ENCODE measurements around the gene DUSP5. TPM values are rescaled to one million over a fixed set of nuclear protein-coding genes. Genes with fewer than 3 reads are reported as not detected.

DUSP5 gene
- total RNA-seq, 6 experiments from 2014 or later = 31.9 to 58.2 (median 35.0) TPM

GRCh38 chr10:110510730-110511129, 13.0 kb downstream of the DUSP5 start:
- TF ChIP-seq CTCF (IDR thresholded peaks at IDR 0.05) = no peak

GRCh38 chr10:110511734-110512449, 14.2 kb downstream of the DUSP5 start:
- peak overlapping the region; percentile 46; the same call in 1 of the 2 replicates for H3K4me3 Mint-ChIP-seq
- DNase-seq = no peak
- peaks cover 34% of the 10 kb centered on the region for H3K27me3 Mint-ChIP-seq (ENCODE audit: insufficient read depth)
- H3K36me3 Mint-ChIP-seq (ENCODE audit: low read depth) = peaks cover 73% of the 10 kb centered on the region
- H3K27ac Mint-ChIP-seq = peak overlapping the region; percentile 80
- no peak for TF ChIP-seq CTCF (IDR thresholded peaks at IDR 0.05)
- no peaks in the 10 kb centered on the region for H3K9me3 Mint-ChIP-seq
- peaks cover 71% of the 10 kb centered on the region for H3K4me1 Mint-ChIP-seq (ENCODE audit: low read depth)

More at GRCh38 chr10:110510730-110511129, 13.0 kb downstream of the DUSP5 start:
- Mint-ChIP-seq H3K4me1 (ENCODE audit: low read depth) (peaks cover 82% of the 10 kb centered on the region), H3K4me3 (peak overlapping the region; percentile 53; the same call in 1 of the 2 replicates), H3K36me3 (ENCODE audit: low read depth) (peaks cover 85% of the 10 kb centered on the region), H3K9me3 (no peaks in the 10 kb centered on the region), H3K27me3 (ENCODE audit: insufficient read depth) (peaks cover 39% of the 10 kb centered on the region), H3K27ac (peak overlapping the region; percentile 80)
- DNase-seq = no peak

GRCh38 chr10:110512461-110513187, 14.9 kb downstream of the DUSP5 start:
- H3K4me1 Mint-ChIP-seq (ENCODE audit: low read depth) = peaks cover 64% of the 10 kb centered on the region
- peaks cover 67% of the 10 kb centered on the region for H3K36me3 Mint-ChIP-seq (ENCODE audit: low read depth)
- H3K9me3 Mint-ChIP-seq = no peaks in the 10 kb centered on the region
- peak; percentile 89 for DNase-seq
- H3K4me3 Mint-ChIP-seq = peak overlapping the region; percentile 46; the same call in 1 of the 2 replicates
- H3K27ac Mint-ChIP-seq = peak overlapping the region; percentile 80
- TF ChIP-seq CTCF (IDR thresholded peaks at IDR 0.05) = no peak
- H3K27me3 Mint-ChIP-seq (ENCODE audit: insufficient read depth) = peaks cover 31% of the 10 kb centered on the region

- H3K4me3 Mint-ChIP-seq = no peak overlapping the region
- peak overlapping the region; percentile 80 for H3K27ac Mint-ChIP-seq
- peaks cover 50% of the 10 kb centered on the region for H3K4me1 Mint-ChIP-seq (ENCODE audit: low read depth)
- H3K36me3 Mint-ChIP-seq (ENCODE audit: low read depth) = peaks cover 54% of the 10 kb centered on the region
- H3K9me3 Mint-ChIP-seq = no peaks in the 10 kb centered on the region
- TF ChIP-seq CTCF (IDR thresholded peaks at IDR 0.05) = no peak
- H3K27me3 Mint-ChIP-seq (ENCODE audit: insufficient read depth) = peaks cover 19% of the 10 kb centered on the region
- no peak for DNase-seq
Measured at GRCh38 chr10:110513949-110514348, 16.2 kb downstream of the DUSP5 start.

GRCh38 chr10:110514848-110515247, 17.1 kb downstream of the DUSP5 start:
- no peak for DNase-seq
- H3K4me3 Mint-ChIP-seq = no peak overlapping the region
- H3K4me1 Mint-ChIP-seq (ENCODE audit: low read depth) = peaks cover 44% of the 10 kb centered on the region
- peaks cover 14% of the 10 kb centered on the region for H3K27me3 Mint-ChIP-seq (ENCODE audit: insufficient read depth)
- peak overlapping the region; percentile 1; the same call in 1 of the 2 replicates for H3K27ac Mint-ChIP-seq
- TF ChIP-seq CTCF (IDR thresholded peaks at IDR 0.05) = no peak
- no peaks in the 10 kb centered on the region for H3K9me3 Mint-ChIP-seq
- H3K36me3 Mint-ChIP-seq (ENCODE audit: low read depth) = peaks cover 46% of the 10 kb centered on the region
